GM19455 (cell line): Measurements from ENCODE around the gene CT45A3.
"Not testable (repeated sequence)": the region's sequence is repeated elsewhere in the genome, so short reads cannot be mapped to it uniquely, and the experiment has no call there.

ENCODE experiments used
- ATAC-seq: cut with Tn5 transposase; IDR thresholded peaks from one replicate; pipeline ENCODE4 v1.9.1; 2021; ENCODE audit not compliant: unreplicated experiment

CT45A3 gene, protein sequence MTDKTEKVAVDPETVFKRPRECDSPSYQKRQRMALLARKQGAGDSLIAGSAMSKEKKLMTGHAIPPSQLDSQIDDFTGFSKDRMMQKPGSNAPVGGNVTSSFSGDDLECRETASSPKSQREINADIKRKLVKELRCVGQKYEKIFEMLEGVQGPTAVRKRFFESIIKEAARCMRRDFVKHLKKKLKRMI

DNA sequence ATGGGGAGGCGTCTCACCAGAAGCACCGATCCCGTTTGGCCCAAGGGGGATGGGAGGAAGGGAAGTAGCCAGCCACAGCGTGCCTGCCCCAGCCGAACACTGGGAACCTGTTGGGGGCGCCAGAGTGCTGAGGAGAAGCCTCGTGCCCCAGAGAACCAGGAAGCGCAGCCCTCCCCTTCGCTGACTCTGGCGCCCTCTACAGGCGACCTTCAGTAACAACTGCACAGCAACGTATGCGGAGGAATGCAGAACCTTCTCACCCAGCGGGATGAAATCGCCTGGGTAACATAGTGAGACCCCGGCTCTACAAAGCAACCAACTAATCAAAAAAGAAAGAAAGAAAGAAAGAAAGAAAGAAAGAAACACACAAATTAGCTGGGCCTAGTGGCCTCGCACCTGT, at the start of gene CT45A3:
TSS of gene CT45A3 (minus strand) at position 101 of the 400 bp plus-strand sequence. CDS start 3,747 bp downstream, outside the sequence.
- ATAC-seq, result not testable (repeated sequence)

DNA sequence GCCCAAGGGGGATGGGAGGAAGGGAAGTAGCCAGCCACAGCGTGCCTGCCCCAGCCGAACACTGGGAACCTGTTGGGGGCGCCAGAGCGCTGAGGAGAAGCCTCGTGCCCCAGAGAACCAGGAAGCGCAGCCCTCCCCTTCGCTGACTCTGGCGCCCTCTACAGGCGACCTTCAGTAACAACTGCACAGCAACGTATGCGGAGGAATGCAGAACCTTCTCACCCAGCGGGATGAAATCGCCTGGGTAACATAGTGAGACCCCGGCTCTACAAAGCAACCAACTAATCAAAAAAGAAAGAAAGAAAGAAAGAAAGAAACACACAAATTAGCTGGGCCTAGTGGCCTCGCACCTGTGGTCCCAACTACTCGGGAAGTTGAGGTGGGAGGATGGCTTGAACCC, 34.7 kb upstream of the CT45A3 start, which contains the start of gene CT45A6:
TSS of gene CT45A6 (minus strand) at position 101 of the 400 bp plus-strand sequence. CDS start 3,794 bp downstream, outside the sequence.
- ATAC-seq, result not testable (repeated sequence)

DNA sequence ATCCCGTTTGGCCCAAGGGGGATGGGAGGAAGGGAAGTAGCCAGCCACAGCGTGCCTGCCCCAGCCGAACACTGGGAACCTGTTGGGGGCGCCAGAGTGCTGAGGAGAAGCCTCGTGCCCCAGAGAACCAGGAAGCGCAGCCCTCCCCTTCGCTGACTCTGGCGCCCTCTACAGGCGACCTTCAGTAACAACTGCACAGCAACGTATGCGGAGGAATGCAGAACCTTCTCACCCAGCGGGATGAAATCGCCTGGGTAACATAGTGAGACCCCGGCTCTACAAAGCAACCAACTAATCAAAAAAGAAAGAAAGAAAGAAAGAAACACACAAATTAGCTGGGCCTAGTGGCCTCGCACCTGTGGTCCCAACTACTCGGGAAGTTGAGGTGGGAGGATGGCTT, 17.4 kb upstream of the CT45A3 start, which contains the start of gene CT45A5:
TSS of gene CT45A5 (minus strand) at position 101 of the 400 bp plus-strand sequence. CDS start 3,774 bp downstream, outside the sequence.
- ATAC-seq, result not testable (repeated sequence)

DNA sequence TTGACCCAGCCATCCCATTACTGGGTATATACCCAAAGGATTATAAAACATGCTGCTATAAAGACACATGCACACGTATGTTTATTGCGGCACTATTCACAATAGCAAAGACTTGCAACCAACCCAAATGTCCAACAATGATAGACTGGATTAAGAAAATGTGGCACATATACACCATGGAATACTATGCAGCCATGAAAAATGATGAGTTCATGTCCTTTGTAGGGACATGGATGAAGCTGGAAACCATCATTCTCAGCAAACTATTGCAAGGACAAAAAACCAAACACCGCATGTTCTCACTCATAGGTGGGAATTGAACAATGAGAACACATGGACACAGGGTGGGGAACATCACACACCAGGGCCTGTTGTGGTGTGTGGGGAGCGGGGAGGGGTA, 23.3 kb downstream of the CT45A3 start:
- not testable (repeated sequence) for ATAC-seq

DNA sequence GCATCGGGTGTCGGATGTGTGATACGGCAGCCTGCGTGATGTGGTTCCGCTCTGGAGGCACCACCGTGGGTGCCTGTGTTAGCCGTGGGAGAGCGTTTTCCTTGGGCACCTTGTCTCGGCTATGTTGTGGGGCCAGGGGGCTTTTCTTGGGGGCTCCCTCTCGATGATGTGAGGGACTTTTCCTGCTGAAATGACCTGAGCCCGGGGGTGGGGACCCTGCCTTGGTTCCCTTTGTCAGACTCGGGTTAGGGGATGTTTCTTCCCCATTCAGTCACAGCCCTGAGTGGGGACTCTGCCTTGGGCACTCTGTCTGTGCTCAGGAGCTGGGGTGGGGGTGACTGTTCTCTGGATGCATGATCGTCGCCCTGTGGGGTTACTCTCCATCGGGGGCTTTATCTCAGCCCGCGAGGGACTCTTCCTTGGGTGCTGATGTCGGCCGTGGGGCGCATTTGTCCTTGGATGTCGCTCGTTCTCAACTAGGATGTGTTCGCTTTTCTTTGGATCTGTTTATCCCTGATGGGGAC, 26.7 kb downstream of the CT45A3 start:
- ATAC-seq, result no peak

DNA sequence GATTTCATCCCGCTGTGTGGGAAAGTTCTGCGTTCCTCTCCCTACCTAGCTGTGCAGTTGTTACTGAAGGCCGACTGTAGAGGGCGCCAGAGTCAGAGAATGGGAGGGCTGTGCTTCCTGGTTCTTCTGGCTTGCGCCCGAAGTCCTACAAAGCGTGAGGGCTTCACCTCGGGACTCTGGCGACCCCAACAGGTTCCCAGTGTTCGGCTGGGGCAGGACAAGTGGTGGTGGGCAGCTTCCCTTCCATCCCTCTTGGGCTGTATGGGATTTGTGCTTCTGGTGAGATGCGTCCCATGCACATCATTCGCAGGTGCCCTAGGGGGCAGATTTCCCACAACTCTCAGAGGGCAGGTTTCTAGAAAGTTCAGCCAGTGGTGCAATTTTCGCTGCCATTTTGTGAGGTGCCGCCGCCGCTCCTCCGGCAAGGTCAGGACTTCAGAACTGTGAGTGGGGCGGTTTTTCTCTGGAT, 27.3 kb downstream of the CT45A3 start:
- peak; percentile 61 for ATAC-seq

DNA sequence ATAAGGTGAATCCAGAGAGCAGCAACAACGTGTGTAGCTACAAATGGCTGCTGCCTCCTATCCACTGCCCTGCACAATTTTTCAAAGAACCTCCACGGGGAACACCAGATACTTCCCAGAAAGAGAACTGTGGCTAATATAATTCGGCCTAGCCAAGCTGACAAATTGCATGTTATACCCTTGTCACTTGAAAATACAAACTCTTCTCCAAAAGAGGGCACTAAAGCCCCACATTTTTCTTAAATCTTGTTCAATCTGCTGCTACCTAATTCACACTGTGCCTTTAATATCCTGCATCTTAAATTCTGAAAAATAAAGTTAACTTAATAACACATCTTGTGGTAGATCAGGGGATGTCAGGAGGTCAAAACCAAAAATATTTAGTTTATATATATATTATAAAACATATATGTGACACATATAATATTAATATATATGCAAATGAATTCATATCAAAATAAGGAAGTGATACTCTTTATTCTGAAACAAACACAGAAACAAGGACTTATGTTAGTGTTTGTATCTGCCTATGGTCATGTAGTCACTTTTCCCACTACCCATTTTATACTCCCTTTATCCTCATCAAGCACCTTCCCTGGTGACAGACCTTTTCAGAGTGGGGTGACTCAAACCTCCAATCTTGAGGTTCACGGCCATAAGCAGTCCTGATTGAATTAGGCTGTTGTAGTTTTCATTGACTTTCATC, 30.5 kb downstream of the CT45A3 start:
- ATAC-seq, result no peak

DNA sequence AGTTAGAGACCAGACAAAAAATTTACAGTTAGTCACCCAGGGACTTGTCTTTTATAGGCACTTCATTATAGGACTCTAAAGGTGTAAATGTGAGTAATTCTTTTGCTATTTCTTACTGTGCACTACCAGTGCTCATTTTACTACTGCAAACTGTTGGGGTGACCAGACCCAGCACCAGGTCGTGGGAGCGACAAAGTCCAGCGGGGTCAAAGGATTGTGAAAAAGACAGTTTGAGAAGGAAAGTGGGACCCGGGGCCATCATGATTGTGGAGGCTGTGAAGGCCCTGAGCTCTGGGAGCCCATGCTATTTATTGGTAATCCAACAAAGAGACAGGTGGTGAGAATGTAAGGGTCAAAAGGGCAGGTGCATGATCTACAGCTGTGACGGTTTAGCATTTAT, 33.3 kb downstream of the CT45A3 start:
- ATAC-seq, result not testable (repeated sequence)

DNA sequence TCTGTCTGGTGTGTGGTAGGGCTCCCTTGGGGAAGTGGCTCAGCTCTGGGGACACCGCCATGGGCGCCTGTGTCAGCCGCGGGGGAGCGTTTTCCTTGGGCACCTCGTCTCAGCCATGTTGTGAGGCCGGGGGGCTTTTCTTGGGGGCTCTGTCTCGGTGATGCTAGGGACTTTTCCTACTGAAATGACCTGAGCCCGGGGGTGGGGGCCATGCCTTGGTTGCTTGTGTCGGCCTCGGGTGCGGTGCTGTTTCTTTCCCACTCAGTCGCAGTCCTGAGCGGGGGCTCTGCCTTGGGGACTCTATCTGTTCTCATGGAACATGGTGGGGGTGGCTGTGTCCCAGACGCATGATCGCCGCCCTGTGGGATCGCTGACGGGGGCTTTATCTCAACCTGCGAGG, 54.2 kb downstream of the CT45A3 start:
- no peak for ATAC-seq

DNA sequence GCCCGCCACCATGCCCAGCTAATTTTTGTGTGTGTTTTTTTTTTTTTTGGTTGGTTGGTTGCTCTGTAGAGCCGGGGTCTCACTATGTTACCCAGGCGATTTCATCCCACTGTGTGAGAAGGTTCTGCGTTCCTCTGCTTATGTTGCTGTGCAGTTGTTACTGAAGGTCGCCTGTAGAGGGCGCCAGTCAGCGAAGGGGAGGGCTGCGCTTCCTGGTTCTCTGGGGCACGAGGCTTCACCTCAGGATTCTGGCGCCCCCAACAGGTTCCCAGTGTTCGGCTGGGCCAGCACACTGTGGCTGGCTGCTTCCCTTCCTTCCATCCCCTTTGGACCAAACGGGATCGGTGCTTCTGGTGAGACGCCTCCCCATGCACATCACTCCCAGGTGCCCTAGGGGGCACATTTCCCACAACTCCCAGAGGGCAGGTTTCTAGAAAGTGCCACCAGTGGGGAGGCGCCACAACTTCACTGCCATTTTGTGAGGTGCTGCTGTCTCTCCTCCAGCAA, 54.8 kb downstream of the CT45A3 start, which contains the start of gene CT45A1:
TSS of gene CT45A1 (plus strand) at position 457 of the 507 bp plus-strand sequence. CDS start 5,302 bp downstream, outside the sequence.
- not testable (repeated sequence) for ATAC-seq
